ENCODE results near the gene SLC37A1.

The SLC37A1 gene

GRCh38 chr21:42584296-42584641 is 70.6 kb downstream of the SLC37A1 start:
- no peak for TF ChIP-seq CTCF (conservative IDR thresholded peaks at IDR 0.05; ENCODE audit: low read depth, low read length)
- no peak overlapping the region for H3K4me3 ChIP-seq (ENCODE audit: low read length)

GRCh38 chr21:42585881-42586280 is 72.2 kb downstream of the SLC37A1 start:
- H3K4me3 ChIP-seq (ENCODE audit: low read length), result no peak overlapping the region
- TF ChIP-seq CTCF (conservative IDR thresholded peaks at IDR 0.05; ENCODE audit: low read depth, low read length), result no peak
- no peak for DNase-seq (ENCODE audit: low read depth)

More at GRCh38 chr21:42584296-42584641, 70.6 kb downstream of the SLC37A1 start:
- DNase-seq (ENCODE audit: low read depth), result no peak

GRCh38 chr21:42586406-42586805 is 72.8 kb downstream of the SLC37A1 start:
- H3K4me3 ChIP-seq (ENCODE audit: low read length), result no peak overlapping the region
- no peak for DNase-seq (ENCODE audit: low read depth)
- TF ChIP-seq CTCF (conservative IDR thresholded peaks at IDR 0.05; ENCODE audit: low read depth, low read length), result no peak

GRCh38 chr21:42587036-42587435 is 73.4 kb downstream of the SLC37A1 start:
- no peak overlapping the region for H3K4me3 ChIP-seq (ENCODE audit: low read length)
- TF ChIP-seq CTCF (conservative IDR thresholded peaks at IDR 0.05; ENCODE audit: low read depth, low read length), result no peak
- DNase-seq (ENCODE audit: low read depth), result no peak

- no peak for DNase-seq (ENCODE audit: low read depth)
- no peak for TF ChIP-seq CTCF (conservative IDR thresholded peaks at IDR 0.05; ENCODE audit: low read depth, low read length)
- H3K4me3 ChIP-seq (ENCODE audit: low read length), result no peak overlapping the region
Observed at GRCh38 chr21:42590431-42591131, 76.9 kb downstream of the SLC37A1 start.

GRCh38 chr21:42591170-42591869 is 77.7 kb downstream of the SLC37A1 start:
- no peak for TF ChIP-seq CTCF (conservative IDR thresholded peaks at IDR 0.05; ENCODE audit: low read depth, low read length)
- no peak overlapping the region for H3K4me3 ChIP-seq (ENCODE audit: low read length)
- DNase-seq (ENCODE audit: low read depth), result no peak

Measured in retinal pigment epithelial cell (primary cell).